Natural killer cell (primary cell): ENCODE data around the gene TOMM40. TPM values are rescaled to one million over a fixed set of nuclear protein-coding genes. Genes with fewer than 3 reads are reported as not detected.

Experiments
- ATAC-seq, 3 donors: fragments of 150-1000 bp in 2 of 3; fragments of 200-7000 bp in 1 of 3; cut with Tn5 transposase; 1 replicate in 1 of 3; 2 replicates in 2 of 3; pipeline ENCODE4 v1.10.0; 2021; ENCODE audit warnings: mild to moderate bottlenecking in 2 of 3, moderate library complexity in 2 of 3
- DNase-seq, 2 donors: peaks; one replicate each; pipeline versions ENCODE4 v3.0.0 to v3.0.0-alpha.2; 2013 to 2021; ENCODE audit warnings: mixed read lengths in 1 of 2
- H3K27ac ChIP-seq: one replicate; pipeline ENCODE4 v1.5.1; 2013; ENCODE audit warnings: mild to moderate bottlenecking, low read length
- H3K27me3 ChIP-seq: one replicate; pipeline ENCODE4 v1.6.1; 2013; ENCODE audit warnings: low read length; ENCODE audit not compliant: control insufficient read depth, insufficient read depth
- H3K36me3 ChIP-seq: one replicate; pipeline ENCODE4 v1.6.1; 2013; ENCODE audit warnings: low read length; ENCODE audit not compliant: control insufficient read depth, insufficient read depth
- H3K4me1 ChIP-seq: one replicate; pipeline ENCODE4 v1.6.1; 2013; ENCODE audit warnings: low read length; ENCODE audit not compliant: control insufficient read depth, insufficient read depth
- H3K4me3 ChIP-seq: one replicate; pipeline ENCODE4 v1.5.1; 2013; ENCODE audit warnings: low read length
- H3K9me3 ChIP-seq: one replicate; pipeline ENCODE4 v1.6.1; 2013; ENCODE audit warnings: low read length; ENCODE audit not compliant: control insufficient read depth, insufficient read depth
- H3K27ac Mint-ChIP-seq, 2 donors: one replicate each; pipeline ENCODE4 v1.8.0; 2022; ENCODE audit warnings: mild to moderate bottlenecking in 2 of 2, mixed read lengths in 2 of 2, moderate library complexity in 1 of 2
- H3K27me3 Mint-ChIP-seq, 2 donors: one replicate each; pipeline ENCODE4 v1.8.0; 2022; ENCODE audit warnings: low read depth in 2 of 2, mixed read lengths in 2 of 2
- H3K36me3 Mint-ChIP-seq: one replicate; pipeline ENCODE4 v1.8.0; 2022; ENCODE audit warnings: mixed read lengths
- H3K4me1 Mint-ChIP-seq, 2 donors: one replicate each; pipeline ENCODE4 v1.8.0; 2022; ENCODE audit warnings: mixed read lengths in 2 of 2
- H3K4me3 Mint-ChIP-seq: one replicate; pipeline ENCODE4 v1.8.0; 2022; ENCODE audit warnings: mild to moderate bottlenecking, moderate library complexity, mixed read lengths
- H3K9me3 Mint-ChIP-seq, 2 donors: one replicate each; pipeline ENCODE4 v1.8.0; 2022; ENCODE audit warnings: mixed read lengths in 2 of 2
- WGBS: methylation state at CpG from one replicate; pipeline ENCODE4 v1.1.7; 2013; ENCODE audit warnings: missing lambda C conversion rate; ENCODE audit not compliant: insufficient coverage; 5-methylcytosine and 5-hydroxymethylcytosine counted together
- intact Hi-C: fragments of 100-400 bp; cut with micrococcal nuclease; formaldehyde crosslinking; loops from one replicate; pipeline ENCODE4 v1.14.2; 2022
- total RNA-seq, 4 donors: library from RNA; stranded (reverse); fragments of 120-200 nt in 1 of 4; gene quantifications; one replicate each; pipeline versions ENCODE4 v1.2.3 to v1.2.4, GENCODE V29; 2013 to 2022
- TF ChIP-seq, protein P1 (sequence below): fragments of 200-600 bp; IDR thresholded peaks from one replicate; pipeline ENCODE4 v1.8.0; 2022; ENCODE audit warnings: antibody characterized with exemption

The TOMM40 gene
- total RNA-seq, 3 donors from 2014 or later (not counting 1 experiment from before 2014, with no cell fraction given): 22.4 to 29.1 (median 23.5) TPM

DNA sequence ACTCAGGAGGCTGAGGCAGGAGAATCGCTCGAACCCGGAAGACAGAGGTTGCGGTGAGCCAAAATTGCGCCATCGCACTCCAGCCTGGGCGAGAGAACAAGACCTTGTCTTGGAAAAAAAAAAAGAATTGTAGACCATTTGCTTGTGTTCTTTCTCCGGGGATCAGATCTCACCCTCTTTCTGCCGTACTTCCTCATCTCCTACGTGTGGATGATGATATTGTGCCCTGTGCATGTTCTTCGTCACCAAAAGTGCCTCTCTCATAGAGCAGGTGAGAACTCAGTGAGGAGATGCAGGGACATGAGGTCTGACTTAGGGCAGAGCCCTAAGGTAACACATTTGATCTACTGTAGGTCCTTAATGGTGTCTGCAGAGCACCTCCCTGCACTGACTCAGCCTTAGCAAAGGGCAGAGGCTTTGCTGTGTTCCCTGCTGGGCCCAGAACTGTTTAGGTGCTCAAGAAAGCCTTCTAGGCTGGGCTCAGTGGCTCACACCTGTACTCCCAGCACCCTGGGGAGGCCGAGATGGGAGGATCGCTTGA lies 56.1 kb downstream of the TOMM40 start:
- intact Hi-C loops: no loop called here

DNA sequence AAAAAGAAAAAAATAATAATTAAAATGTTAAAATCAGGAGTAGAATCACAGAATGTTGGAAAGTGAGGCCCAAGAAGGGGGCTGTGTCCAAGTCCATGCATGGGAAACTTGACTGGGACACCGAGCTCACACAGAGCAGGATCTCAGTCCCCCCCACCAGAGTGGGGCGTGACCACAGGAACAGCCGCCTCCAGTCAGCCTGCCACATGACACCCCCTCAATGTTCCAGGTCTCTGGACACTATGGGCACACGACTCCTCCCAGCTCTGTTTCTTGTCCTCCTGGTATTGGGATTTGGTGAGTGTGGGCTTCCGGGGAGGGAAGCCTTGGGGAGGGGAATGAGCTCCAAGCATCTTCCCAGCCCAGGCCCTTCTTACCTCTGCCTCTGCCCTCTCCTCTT lies 57.2 kb downstream of the TOMM40 start:
- H3K4me3 Mint-ChIP-seq: no peak overlapping the region
- no peaks in the 10 kb centered on the region for H3K27me3 Mint-ChIP-seq
- no peaks in the 10 kb centered on the region for H3K9me3 Mint-ChIP-seq
- Histone ChIP-seq H3K27me3 (no peaks in the 10 kb centered on the region), H3K4me3 (no peak overlapping the region), H3K4me1 (peaks cover 10% of the 10 kb centered on the region), H3K36me3 (no peaks in the 10 kb centered on the region), H3K9me3 (no peaks in the 10 kb centered on the region), H3K27ac (no peak overlapping the region)
- DNase-seq (no peak), ATAC-seq (no peak)
- intact Hi-C loops: no loop called here
- H3K36me3 Mint-ChIP-seq: no peaks in the 10 kb centered on the region
- H3K27ac Mint-ChIP-seq: no peak overlapping the region
- TF ChIP-seq, protein P1, sequence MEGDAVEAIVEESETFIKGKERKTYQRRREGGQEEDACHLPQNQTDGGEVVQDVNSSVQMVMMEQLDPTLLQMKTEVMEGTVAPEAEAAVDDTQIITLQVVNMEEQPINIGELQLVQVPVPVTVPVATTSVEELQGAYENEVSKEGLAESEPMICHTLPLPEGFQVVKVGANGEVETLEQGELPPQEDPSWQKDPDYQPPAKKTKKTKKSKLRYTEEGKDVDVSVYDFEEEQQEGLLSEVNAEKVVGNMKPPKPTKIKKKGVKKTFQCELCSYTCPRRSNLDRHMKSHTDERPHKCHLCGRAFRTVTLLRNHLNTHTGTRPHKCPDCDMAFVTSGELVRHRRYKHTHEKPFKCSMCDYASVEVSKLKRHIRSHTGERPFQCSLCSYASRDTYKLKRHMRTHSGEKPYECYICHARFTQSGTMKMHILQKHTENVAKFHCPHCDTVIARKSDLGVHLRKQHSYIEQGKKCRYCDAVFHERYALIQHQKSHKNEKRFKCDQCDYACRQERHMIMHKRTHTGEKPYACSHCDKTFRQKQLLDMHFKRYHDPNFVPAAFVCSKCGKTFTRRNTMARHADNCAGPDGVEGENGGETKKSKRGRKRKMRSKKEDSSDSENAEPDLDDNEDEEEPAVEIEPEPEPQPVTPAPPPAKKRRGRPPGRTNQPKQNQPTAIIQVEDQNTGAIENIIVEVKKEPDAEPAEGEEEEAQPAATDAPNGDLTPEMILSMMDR: no peak
- H3K4me1 Mint-ChIP-seq: peaks cover 5 to 12% of the 10 kb centered on the region in 2 donors
- WGBS: 93% methylated on average over 4 of the region's 5 CpGs

More for the DNA sequence above, 56.1 kb downstream of the TOMM40 start:
- Mint-ChIP-seq H3K4me1 (peaks cover 5 to 12% of the 10 kb centered on the region in 2 donors), H3K27me3 (no peaks in the 10 kb centered on the region), H3K27ac (no peak overlapping the region), H3K36me3 (no peaks in the 10 kb centered on the region), H3K9me3 (no peaks in the 10 kb centered on the region), H3K4me3 (no peak overlapping the region)
- TF ChIP-seq, protein P1: no peak
- WGBS: 89% methylated on average over 13 of the region's 13 CpGs
- Histone ChIP-seq H3K27ac (no peak overlapping the region), H3K4me1 (peaks cover 10% of the 10 kb centered on the region), H3K36me3 (no peaks in the 10 kb centered on the region), H3K9me3 (no peaks in the 10 kb centered on the region), H3K27me3 (no peaks in the 10 kb centered on the region), H3K4me3 (no peak overlapping the region)
- no peak for ATAC-seq
- DNase-seq: no peak

DNA sequence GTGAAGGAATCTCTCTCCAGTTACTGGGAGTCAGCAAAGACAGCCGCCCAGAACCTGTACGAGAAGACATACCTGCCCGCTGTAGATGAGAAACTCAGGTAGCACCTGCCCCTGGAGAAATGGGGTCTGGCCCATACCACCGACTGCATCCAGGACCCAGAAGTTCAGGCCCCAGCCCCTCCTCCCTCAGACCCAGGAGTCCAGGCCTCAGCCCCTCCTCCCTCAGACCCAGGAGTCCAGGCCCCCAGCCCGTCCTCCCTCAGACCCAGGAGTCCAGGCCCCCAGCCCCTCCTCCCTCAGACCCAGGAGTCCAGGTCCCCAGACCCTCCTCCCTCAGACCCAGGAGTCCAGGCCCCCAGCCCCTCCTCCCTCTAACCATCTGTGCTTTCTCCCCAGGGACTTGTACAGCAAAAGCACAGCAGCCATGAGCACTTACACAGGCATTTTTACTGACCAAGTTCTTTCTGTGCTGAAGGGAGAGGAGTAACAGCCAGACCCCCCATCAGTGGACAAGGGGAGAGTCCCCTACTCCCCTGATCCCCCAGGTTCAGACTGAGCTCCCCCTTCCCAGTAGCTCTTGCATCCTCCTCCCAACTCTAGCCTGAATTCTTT lies 57.8 kb downstream of the TOMM40 start:
- H3K27ac Mint-ChIP-seq: no peak overlapping the region
- H3K4me1 ChIP-seq: peaks cover 16% of the 10 kb centered on the region
- no peaks in the 10 kb centered on the region for H3K36me3 Mint-ChIP-seq
- no peaks in the 10 kb centered on the region for H3K9me3 ChIP-seq
- no peaks in the 10 kb centered on the region for H3K9me3 Mint-ChIP-seq
- H3K27me3 ChIP-seq: no peaks in the 10 kb centered on the region
- DNase-seq (no peak), ATAC-seq (no peak)
- H3K27me3 Mint-ChIP-seq: no peaks in the 10 kb centered on the region
- peaks cover 9 to 15% of the 10 kb centered on the region in 2 donors for H3K4me1 Mint-ChIP-seq
- no peaks in the 10 kb centered on the region for H3K36me3 ChIP-seq
- TF ChIP-seq, protein P1: no peak
- 90% methylated on average over 4 of the region's 5 CpGs for WGBS
- no peak overlapping the region for H3K4me3 ChIP-seq
- H3K27ac ChIP-seq: no peak overlapping the region
- intact Hi-C loops: no loop called here
- H3K4me3 Mint-ChIP-seq: no peak overlapping the region

DNA sequence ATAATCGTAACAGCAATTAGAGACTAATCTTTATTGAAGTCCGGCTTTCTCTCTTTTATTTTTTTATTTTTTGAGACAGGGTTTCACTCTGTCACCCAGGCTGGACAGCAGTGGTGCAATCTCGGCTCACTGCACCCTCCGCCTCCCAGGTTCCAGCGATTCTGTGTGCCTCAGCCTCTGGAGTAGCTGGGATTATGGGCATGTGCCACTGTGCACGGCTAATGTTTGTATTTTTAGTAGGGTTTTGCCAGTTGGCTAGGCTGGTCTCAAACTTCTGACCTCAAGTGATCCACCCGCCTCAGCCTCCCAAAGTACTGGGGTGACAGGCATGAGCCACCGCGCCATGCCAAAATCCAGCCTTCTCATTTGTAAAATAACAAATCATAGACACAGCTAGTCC lies 58.5 kb downstream of the TOMM40 start:
- H3K4me1 ChIP-seq: peaks cover 23% of the 10 kb centered on the region
- no peak overlapping the region for H3K27ac ChIP-seq
- no peaks in the 10 kb centered on the region for H3K9me3 ChIP-seq
- no peak overlapping the region for H3K4me3 ChIP-seq
- TF ChIP-seq, protein P1: no peak
- Mint-ChIP-seq H3K27me3 (no peaks in the 10 kb centered on the region), H3K4me1 (peaks cover 16% of the 10 kb centered on the region in 2 donors), H3K36me3 (no peaks in the 10 kb centered on the region), H3K9me3 (no peaks in the 10 kb centered on the region), H3K27ac (no peak overlapping the region), H3K4me3 (no peak overlapping the region)
- H3K27me3 ChIP-seq: no peaks in the 10 kb centered on the region
- H3K36me3 ChIP-seq: no peaks in the 10 kb centered on the region
- intact Hi-C loops: no loop called here
- ATAC-seq (no peak), DNase-seq (no peak)
- WGBS: 84% methylated on average over 9 of the region's 9 CpGs
